ENCODE data around the gene ZBTB24. TPM values are rescaled to one million over a fixed set of nuclear protein-coding genes. Genes with fewer than 3 reads are reported as not detected.

Gene ZBTB24
- total and polyA plus RNA-seq, 4 donors = 2.9 to 13.9 (median 6.0) TPM

DNA sequence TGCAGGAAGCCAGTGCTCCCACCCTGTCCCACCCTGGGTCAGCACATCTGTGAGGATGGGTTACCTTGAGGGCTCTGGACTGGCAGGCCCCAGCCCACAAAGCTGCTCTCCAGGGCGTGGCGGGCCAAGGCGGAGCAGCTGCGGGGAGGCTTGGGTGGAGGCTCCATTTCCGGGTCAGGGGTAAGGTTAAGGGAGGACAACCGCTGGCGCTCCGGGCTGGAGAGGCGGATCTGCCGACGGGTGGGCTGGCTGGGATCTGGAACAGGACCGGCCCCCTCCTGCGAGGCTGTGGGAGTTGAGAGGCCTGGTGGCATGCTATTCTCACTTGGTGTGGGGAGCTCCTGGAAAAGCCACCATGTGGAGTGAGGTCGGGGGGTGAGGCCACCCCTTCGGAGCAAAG, 36.9 kb downstream of the ZBTB24 start:
- Histone ChIP-seq H3K4me1 (ENCODE audit: control insufficient read depth in 5 of 5, insufficient read depth in 5 of 5, low read length in 5 of 5) (peaks cover 0 to 10% (median 4%) of the 10 kb centered on the region in 5 donors), H3K27me3 (ENCODE audit: control insufficient read depth in 3 of 3, insufficient read depth in 3 of 3, low read length in 2 of 3) (no peaks in the 10 kb centered on the region), H3K36me3 (ENCODE audit: control insufficient read depth in 4 of 4, insufficient read depth in 4 of 4, low read length in 4 of 4) (peaks cover 0 to 46% (median 22%) of the 10 kb centered on the region in 4 donors), H3K9me3 (ENCODE audit: control insufficient read depth in 4 of 4, insufficient read depth in 3 of 4, low read length in 3 of 4) (no peaks in the 10 kb centered on the region), H3K27ac (ENCODE audit: low read depth in 1 of 2, low read length in 1 of 2) (no peak overlapping the region), H3K9ac (ENCODE audit: insufficient read depth in 1 of 2, low read length in 2 of 2) (no peak overlapping the region), H3K4me3 (no peak overlapping the region)
- TF ChIP-seq CTCF (IDR thresholded peaks at IDR 0.05; ENCODE audit: control extremely low read depth, extremely low read depth) = no peak
- ATAC-seq (ENCODE audit: insufficient read depth, low FRiP score) (no peak), DNase-seq (no peak)
- WGBS, 2 donors = 90 to 93% methylated on average over 15 of the region's 15 CpGs

GRCh38 chr6:109445382-109445781, 37.6 kb downstream of the ZBTB24 start:
- H3K36me3 ChIP-seq (ENCODE audit: control insufficient read depth in 4 of 4, insufficient read depth in 4 of 4, low read length in 4 of 4) = peaks cover 0 to 44% (median 22%) of the 10 kb centered on the region in 4 donors
- DNase-seq = no peak
- H3K4me3 ChIP-seq = no peak overlapping the region
- no peak overlapping the region for H3K9ac ChIP-seq (ENCODE audit: insufficient read depth in 1 of 2, low read length in 2 of 2)
- no peak overlapping the region for H3K27ac ChIP-seq (ENCODE audit: low read depth in 1 of 2, low read length in 1 of 2)
- H3K9me3 ChIP-seq (ENCODE audit: control insufficient read depth in 4 of 4, insufficient read depth in 3 of 4, low read length in 3 of 4) = no peaks in the 10 kb centered on the region
- ATAC-seq (ENCODE audit: insufficient read depth, low FRiP score) = no peak
- TF ChIP-seq CTCF (IDR thresholded peaks at IDR 0.05; ENCODE audit: control extremely low read depth, extremely low read depth) = no peak
- no peaks in the 10 kb centered on the region for H3K27me3 ChIP-seq (ENCODE audit: control insufficient read depth in 3 of 3, insufficient read depth in 3 of 3, low read length in 2 of 3)
- WGBS, 2 donors = 90 to 91% methylated on average over 9 of the region's 9 CpGs
- H3K4me1 ChIP-seq (ENCODE audit: control insufficient read depth in 5 of 5, insufficient read depth in 5 of 5, low read length in 5 of 5) = peaks cover 0 to 10% (median 4%) of the 10 kb centered on the region in 5 donors

DNA sequence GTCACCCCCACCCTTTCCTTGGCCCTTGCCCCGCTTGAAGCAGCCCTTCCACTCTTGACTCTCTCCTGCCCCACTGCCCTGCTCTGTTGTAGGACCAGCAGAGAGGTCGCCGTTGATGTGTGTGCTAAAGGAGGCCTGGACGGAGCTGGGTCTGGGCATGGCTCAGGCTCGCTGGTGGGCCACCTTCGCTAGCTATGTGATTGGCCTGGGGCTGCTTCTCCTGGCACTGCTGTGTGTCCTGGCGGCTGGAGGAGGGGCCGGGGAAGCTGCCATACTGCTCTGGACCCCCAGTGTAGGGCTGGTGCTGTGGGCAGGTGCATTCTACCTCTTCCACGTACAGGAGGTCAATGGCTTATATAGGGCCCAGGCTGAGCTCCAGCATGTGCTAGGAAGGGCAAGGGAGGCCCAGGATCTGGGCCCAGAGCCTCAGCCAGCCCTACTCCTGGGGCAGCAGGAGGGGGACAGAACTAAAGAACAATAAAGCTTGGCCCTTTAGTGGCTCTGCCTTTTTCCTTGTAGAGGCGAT, 39.5 kb downstream of the ZBTB24 start:
- H3K27me3 ChIP-seq (ENCODE audit: control insufficient read depth in 3 of 3, insufficient read depth in 3 of 3, low read length in 2 of 3) = no peaks in the 10 kb centered on the region
- TF ChIP-seq CTCF (IDR thresholded peaks at IDR 0.05; ENCODE audit: control extremely low read depth, extremely low read depth) = no peak
- no peak overlapping the region for H3K27ac ChIP-seq (ENCODE audit: low read depth in 1 of 2, low read length in 1 of 2)
- peaks cover 0 to 43% (median 17%) of the 10 kb centered on the region in 4 donors for H3K36me3 ChIP-seq (ENCODE audit: control insufficient read depth in 4 of 4, insufficient read depth in 4 of 4, low read length in 4 of 4)
- 94 to 97% methylated on average over 10 of the region's 10 CpGs for WGBS, 2 donors
- H3K9ac ChIP-seq (ENCODE audit: insufficient read depth in 1 of 2, low read length in 2 of 2) = no peak overlapping the region
- peaks cover 4 to 18% (median 5%) of the 10 kb centered on the region in 5 donors for H3K4me1 ChIP-seq (ENCODE audit: control insufficient read depth in 5 of 5, insufficient read depth in 5 of 5, low read length in 5 of 5)
- H3K4me3 ChIP-seq = no peak overlapping the region
- no peak for ATAC-seq (ENCODE audit: insufficient read depth, low FRiP score)
- no peaks in the 10 kb centered on the region for H3K9me3 ChIP-seq (ENCODE audit: control insufficient read depth in 4 of 4, insufficient read depth in 3 of 4, low read length in 3 of 4)
- no peak for DNase-seq

Measured in lung (tissue), 12 donors.